K562 (cell line): ENCODE results near the gene NTM. TPM values are rescaled to one million over a fixed set of nuclear protein-coding genes. Genes with fewer than 3 reads are reported as not detected.

Experiments
- ATAC-seq: fragments of 200-7000 bp; cut with Tn5 transposase; 3 replicates; pipeline ENCODE4 v1.9.1; 2020; ENCODE audit warnings: moderate library complexity
- BruUV-seq: library from RNA; stranded (reverse); fragments of 400-500 nt; replicated peaks from 2 replicates; lab custom pipeline; 2021; lab: Mats Ljungman, UMichigan
- CTCF ChIA-PET: fragments of 300-600 bp; formaldehyde crosslinking; extraction: SDS; loops from one replicate; lab custom pipeline; 2021; ENCODE audit warnings: low intra/inter-chr PET ratio; lab: Yijun Ruan, JAX
- POLR2A ChIA-PET: fragments of 300-600, 350-650 bp; sonication (Branson Sonifier 250); formaldehyde crosslinking; extraction: SDS; loops from one replicate; lab custom pipeline; 2021; ENCODE audit warnings: antibody characterized with exemption, inconsistent platforms; lab: Yijun Ruan, JAX
- DNase-seq, 4 experiments: peaks; one replicate each; pipeline versions ENCODE4 v3.0.0 to v3.0.0-alpha.2; 2011 to 2018; ENCODE audit warnings: low spot score in 3 of 4, mixed read lengths in 3 of 4; ENCODE audit errors: extremely low read depth in 1 of 4
- FAIRE-seq: peaks from 2 replicates; lab custom pipeline; 2011; peaks lifted over from hg19 to GRCh38; lab: Jason Lieb, UNC
- H2AFZ ChIP-seq: 2 replicates; pipeline ENCODE4 v1.6.0; 2011; ENCODE audit warnings: low read depth, low read length, control low read depth, inconsistent platforms
- H3K27ac ChIP-seq: fragments of 200-600 bp; 3 replicates; pipeline ENCODE4 v1.8.0; 2011; ENCODE audit warnings: low read depth, mild to moderate bottlenecking, control low read depth, inconsistent platforms, low read length, moderate library complexity, mixed read lengths; ENCODE audit errors: extremely low read depth
- H3K27me3 ChIP-seq, 2 experiments: fragments of 300-600 bp in 1 of 2; 2 replicates in 1 of 2; 3 replicates in 1 of 2; pipeline versions ENCODE4 v1.6.0 to v1.8.0; 2011; ENCODE audit warnings: inconsistent platforms in 2 of 2, low read length in 2 of 2, mild to moderate bottlenecking in 1 of 2, mixed read lengths in 1 of 2, moderate library complexity in 1 of 2; ENCODE audit not compliant: control insufficient read depth in 2 of 2, insufficient read depth in 2 of 2
- H3K36me3 ChIP-seq: fragments of 300-600 bp; 3 replicates; pipeline ENCODE4 v1.8.0; 2011; ENCODE audit warnings: mild to moderate bottlenecking, low read length, inconsistent platforms; ENCODE audit not compliant: control insufficient read depth, insufficient read depth
- H3K4me1 ChIP-seq, 2 experiments: fragments of 200-600 bp in 1 of 2; replicated peaks in 1 of 2; 2 replicates in 1 of 2; 3 replicates in 1 of 2; pipeline versions ENCODE4 v1.5.1 to v1.8.0; 2011; ENCODE audit warnings: inconsistent platforms in 2 of 2, low read length in 2 of 2, mild to moderate bottlenecking in 1 of 2, mixed read lengths in 1 of 2, moderate library complexity in 1 of 2; ENCODE audit not compliant: control insufficient read depth in 2 of 2, insufficient read depth in 2 of 2
- H3K4me2 ChIP-seq: 2 replicates; pipeline ENCODE4 v1.6.1; 2011; ENCODE audit warnings: low read length, control low read depth, inconsistent platforms, mixed read lengths; ENCODE audit not compliant: insufficient read depth
- H3K4me3 ChIP-seq: fragments of 200-600 bp; sonication (generic), shearing (Covaris generic); 2 replicates; pipeline ENCODE4 v1.5.1; 2016; ENCODE audit warnings: control low read depth, inconsistent platforms
- H3K79me2 ChIP-seq: fragments of 200-600 bp; 3 replicates; pipeline ENCODE4 v1.8.0; 2011; ENCODE audit warnings: low read length, inconsistent platforms; ENCODE audit not compliant: control insufficient read depth, insufficient read depth
- H3K9ac ChIP-seq, 2 experiments: 2 replicates each; pipeline versions ENCODE4 v1.6.0 to v1.6.1; 2011; ENCODE audit warnings: low read depth in 2 of 2, low read length in 2 of 2, control low read depth in 1 of 2, inconsistent platforms in 1 of 2, mild to moderate bottlenecking in 1 of 2, mixed read lengths in 1 of 2; ENCODE audit not compliant: insufficient read depth in 1 of 2
- H3K9me1 ChIP-seq: one replicate; pipeline ENCODE4 v1.6.0; 2011; ENCODE audit warnings: inconsistent platforms, mild to moderate bottlenecking, low read length, moderate library complexity; ENCODE audit not compliant: control insufficient read depth, insufficient read depth
- H3K9me3 ChIP-seq: replicated peaks from 2 replicates; pipeline ENCODE4 v1.5.1; 2011; ENCODE audit warnings: low read depth, low read length, inconsistent platforms; ENCODE audit not compliant: control insufficient read depth, insufficient read depth
- H4K20me1 ChIP-seq: replicated peaks from 2 replicates; pipeline ENCODE4 v1.6.1; 2011; ENCODE audit warnings: low read length, inconsistent platforms, mixed read lengths; ENCODE audit not compliant: control insufficient read depth, insufficient read depth
- ARNT ChIP-seq, 2 experiments: fragments of 450-650 bp; IDR thresholded peaks; 2 replicates each; pipeline ENCODE4 v1.6.1; 2016; ENCODE audit warnings: mild to moderate bottlenecking in 1 of 2
- BDP1 ChIP-seq: IDR thresholded peaks from 3 replicates; pipeline ENCODE4 v1.6.1; 2011; ENCODE audit not compliant: insufficient read length, insufficient read depth
- CBX2 ChIP-seq: fragments of 200-600 bp; sonication (generic); IDR thresholded peaks from one replicate; pipeline ENCODE4 v1.6.1; 2012; ENCODE audit warnings: mild to moderate bottlenecking, low read length, inconsistent platforms; ENCODE audit not compliant: insufficient read depth, poor library complexity, severe bottlenecking
- CBX8 ChIP-seq: fragments of 200-600 bp; sonication (generic); IDR thresholded peaks from 2 replicates; pipeline ENCODE4 v1.6.1; 2012; ENCODE audit warnings: borderline replicate concordance, mixed run types, low read depth, mild to moderate bottlenecking, moderate library complexity, mixed read lengths, low read length, control low read depth, inconsistent platforms; ENCODE audit not compliant: poor library complexity, severe bottlenecking; ENCODE audit errors: extremely low read depth
- ELF4 ChIP-seq: fragments of 450-650 bp; formaldehyde crosslinking; IDR thresholded peaks from 2 replicates; pipeline ENCODE4 v1.4.0; 2022; ENCODE audit warnings: missing genetic modification characterization
- HMG20B ChIP-seq: fragments of 250-450 bp; sonication (Bioruptor Pico); IDR thresholded peaks from 2 replicates; pipeline ENCODE4 v1.5.0; 2021; ENCODE audit warnings: mild to moderate bottlenecking
- MAFG ChIP-seq: fragments of 450-650 bp; conservative IDR thresholded peaks from 2 replicates; pipeline ENCODE4 v1.6.1; 2016; ENCODE audit warnings: missing genetic modification characterization, missing compliant biosample characterization
- NRF1 ChIP-seq, 2 experiments: fragments of 450-650 bp; IDR thresholded peaks in 1 of 2; conservative IDR thresholded peaks in 1 of 2; 2 replicates each; pipeline ENCODE4 v1.6.1; 2014; ENCODE audit warnings: mild to moderate bottlenecking in 2 of 2
- PTRF ChIP-seq: fragments of 450-650 bp; IDR thresholded peaks from 2 replicates; pipeline ENCODE4 v1.6.1; 2016; ENCODE audit warnings: mild to moderate bottlenecking, missing genetic modification characterization, missing compliant biosample characterization
- RBM14 ChIP-seq: fragments of 200-400 bp; formaldehyde crosslinking; IDR thresholded peaks from 2 replicates; pipeline ENCODE4 v1.6.1; 2018; ENCODE audit warnings: low read depth, mild to moderate bottlenecking, low read length, moderate library complexity, borderline replicate concordance; ENCODE audit not compliant: insufficient read depth
- RBM39 ChIP-seq: fragments of 200-400 bp; formaldehyde crosslinking; optimal IDR thresholded peaks from 2 replicates; pipeline ENCODE3; 2018; ENCODE audit warnings: low read depth, low read length
- SLC30A9 ChIP-seq: fragments of 250-450 bp; sonication (Bioruptor Pico); IDR thresholded peaks from 2 replicates; pipeline ENCODE4 v1.8.0; 2022; ENCODE audit warnings: mild to moderate bottlenecking, moderate library complexity
- SMAD4 ChIP-seq: fragments of 250-450 bp; sonication (Bioruptor Pico); conservative IDR thresholded peaks from 2 replicates; pipeline ENCODE4 v1.8.0; 2021; ENCODE audit warnings: inconsistent platforms, mild to moderate bottlenecking, moderate library complexity
- SP2 ChIP-seq: IDR thresholded peaks from 2 replicates; pipeline ENCODE4 v1.6.1; 2011; ENCODE audit warnings: mild to moderate bottlenecking, low read depth, low read length, moderate library complexity; ENCODE audit not compliant: poor library complexity, severe bottlenecking; ENCODE audit errors: extremely low read depth
- SREBF1 ChIP-seq: fragments of 150-350 bp; IDR thresholded peaks from 2 replicates; pipeline ENCODE4 v1.6.1; 2014; ENCODE audit warnings: antibody characterized with exemption, low read depth, low read length, borderline replicate concordance
- ZBED1 ChIP-seq: IDR thresholded peaks from 2 replicates; pipeline ENCODE4 v1.6.1; 2014
- ZNF232 ChIP-seq: sonication (generic); formaldehyde crosslinking; IDR thresholded peaks from 2 replicates; pipeline ENCODE4 v1.8.0; 2022; ENCODE audit warnings: mild to moderate bottlenecking, missing genetic modification reagents
- WGBS: fragments of 100-300 bp; shearing (Covaris generic); methylation state at CpG from one replicate; pipeline ENCODE4 v1.1.6; 2016; ENCODE audit warnings: low coverage, mixed read lengths; ENCODE audit not compliant: insufficient coverage; ENCODE audit errors: missing lambda C conversion rate; 5-methylcytosine and 5-hydroxymethylcytosine counted together
- in situ Hi-C: fragments of 300-500 bp; cut with MboI; formaldehyde crosslinking; loops from 4 replicates; pipeline ENCODE4 v1.15.0; 2018; ENCODE audit warnings: inconsistent platforms, mixed read lengths
- intact Hi-C: fragments of 100-400 bp; cut with micrococcal nuclease; formaldehyde crosslinking; loops from 2 replicates; pipeline ENCODE4 v1.14.2; 2022
- polyA plus RNA-seq, 8 experiments: library from polyadenylated mRNA; depleted of rRNA in 4 of 8; stranded (reverse) in 5 of 8; unstranded in 3 of 8; fragments of >200 nt; fragmentation: Nextera tagmentation in 2 of 8; fragmentation: Illumina TruSeq in 1 of 8; extraction: Ambion mirVana in 2 of 8; extraction: Trizol in 1 of 8; gene quantifications; 2 replicates each; pipeline versions ENCODE4 v1.2.1 to v1.2.3, GENCODE V29; 2011 to 2014; ENCODE audit warnings: inconsistent platforms in 1 of 8, missing spikeins in 1 of 8
- total RNA-seq, 7 experiments: library from RNA; depleted of rRNA in 6 of 7; stranded (reverse); fragments of >200 nt in 6 of 7; fragmentation: Illumina TruSeq in 2 of 7; extraction: Trizol in 2 of 7; gene quantifications; 2 replicates each; pipeline versions ENCODE4 v1.2.1 to v1.2.3, GENCODE V29; 2011 to 2021; ENCODE audit warnings: low replicate concordance in 1 of 7
- TF ChIP-seq, protein P1 (sequence below): fragments of 450-650 bp; formaldehyde crosslinking; conservative IDR thresholded peaks from 2 replicates; pipeline ENCODE4 v1.4.0; 2022; ENCODE audit warnings: mild to moderate bottlenecking, missing genetic modification characterization
- TF ChIP-seq, protein P2 (sequence below): fragments of 250-450 bp; sonication (Bioruptor Pico); IDR thresholded peaks from 2 replicates; pipeline ENCODE4 v1.4.0; 2020; ENCODE audit warnings: mild to moderate bottlenecking

Gene NTM
- total and polyA plus RNA-seq, 9 of the 15 experiments (the other 6 are each of a cell fraction or from before 2014, with no cell fraction given), result not detected

DNA sequence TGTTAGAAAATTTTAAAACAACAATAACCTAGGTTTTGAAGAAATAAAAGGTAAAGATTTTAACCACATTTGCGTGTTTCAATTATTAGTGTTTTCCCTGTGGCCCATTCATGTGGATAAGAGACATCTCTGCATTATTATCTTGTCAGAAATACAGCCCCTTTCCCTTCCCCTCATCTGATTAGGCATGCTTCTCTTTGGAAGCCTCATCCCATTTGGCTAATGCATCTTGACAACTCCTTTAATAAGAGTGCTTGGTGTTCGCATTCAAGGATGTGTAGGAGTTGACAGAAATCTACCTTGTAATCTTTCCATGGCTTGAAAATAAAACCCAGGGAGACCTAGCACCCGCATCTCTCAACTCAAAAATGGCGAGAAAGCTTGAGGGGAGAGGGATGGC, 635.5 kb downstream of the NTM start (continued):
- TF ChIP-seq CBX8 (no peak), ARNT (IDR thresholded peaks at IDR 0.05) (no peak), ZNF232 (CRISPR knock-in tag) (no peak)
- TF ChIP-seq, all 486 proteins: peak for 0

DNA sequence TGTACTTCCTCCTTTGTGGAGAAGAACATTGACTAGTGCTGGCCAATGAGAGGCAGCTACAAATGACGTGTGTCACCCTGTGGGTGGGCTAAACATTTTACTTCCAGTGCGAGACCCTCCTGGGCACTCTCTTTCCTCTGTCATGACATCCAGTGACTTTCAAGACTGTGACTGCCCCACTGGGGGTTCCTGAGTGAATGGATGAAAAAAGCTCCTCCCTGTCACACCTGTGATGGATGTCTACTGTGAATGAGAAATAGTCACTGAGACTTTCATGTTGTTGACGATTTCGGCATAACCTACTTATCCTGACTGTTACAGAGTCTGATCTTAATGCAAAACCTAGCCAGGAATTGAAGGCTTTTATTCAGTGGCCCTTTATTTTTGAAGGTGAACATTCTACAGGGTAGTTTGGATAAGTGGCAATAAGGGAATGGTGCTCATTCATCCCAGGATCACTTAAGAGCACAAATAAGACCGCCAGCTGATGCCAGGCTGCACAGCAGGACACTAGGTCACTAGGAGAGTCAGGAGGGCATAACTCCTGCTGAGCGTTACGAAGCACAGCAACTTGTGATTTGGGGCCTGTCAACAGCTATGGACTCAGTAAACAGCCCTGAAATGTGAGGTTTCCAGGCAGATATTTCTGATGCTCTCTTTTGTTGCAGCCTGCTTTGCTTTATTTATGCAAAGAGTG, 636.6 kb downstream of the NTM start:
- Histone ChIP-seq H3K27ac (no peak overlapping the region), H3K27me3 (no peaks in the 10 kb centered on the region), H3K36me3 (no peaks in the 10 kb centered on the region), H2AFZ (no peak overlapping the region), H3K9ac (no peak overlapping the region), H3K9me1 (no peaks in the 10 kb centered on the region), H3K4me2 (no peak overlapping the region), H3K79me2 (no peaks in the 10 kb centered on the region), H3K9me3 (no peaks in the 10 kb centered on the region), H3K4me3 (no peak overlapping the region), H4K20me1 (no peaks in the 10 kb centered on the region), H3K4me1 (no peaks in the 10 kb centered on the region)
- in situ Hi-C loops, result no loop called here
- CTCF ChIA-PET, result no interaction called here
- DNase-seq, result no peak
- no peak for FAIRE-seq
- BruUV-seq, result no TSS peak
- POLR2A ChIA-PET, result interaction anchor here (0.7 kb wide), 1 partner anchor 100 kb away, joined by 3 read pairs; no protein-coding TSS in a partner anchor
- 0% methylated on average over 7 of the region's 7 CpGs for WGBS
- intact Hi-C loops, result no loop called here
- ATAC-seq, result no peak
- TF ChIP-seq, protein P1, sequence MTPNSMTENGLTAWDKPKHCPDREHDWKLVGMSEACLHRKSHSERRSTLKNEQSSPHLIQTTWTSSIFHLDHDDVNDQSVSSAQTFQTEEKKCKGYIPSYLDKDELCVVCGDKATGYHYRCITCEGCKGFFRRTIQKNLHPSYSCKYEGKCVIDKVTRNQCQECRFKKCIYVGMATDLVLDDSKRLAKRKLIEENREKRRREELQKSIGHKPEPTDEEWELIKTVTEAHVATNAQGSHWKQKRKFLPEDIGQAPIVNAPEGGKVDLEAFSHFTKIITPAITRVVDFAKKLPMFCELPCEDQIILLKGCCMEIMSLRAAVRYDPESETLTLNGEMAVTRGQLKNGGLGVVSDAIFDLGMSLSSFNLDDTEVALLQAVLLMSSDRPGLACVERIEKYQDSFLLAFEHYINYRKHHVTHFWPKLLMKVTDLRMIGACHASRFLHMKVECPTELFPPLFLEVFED (CRISPR knock-in tag), result no peak
- no peak for TF ChIP-seq PTRF (tag)
- TF ChIP-seq RBM14, result no peak
- TF ChIP-seq BDP1, result no peak
- no peak for TF ChIP-seq MAFG (tag)
- no peak for TF ChIP-seq ELF4 (CRISPR knock-in tag)
- TF ChIP-seq, protein P2, sequence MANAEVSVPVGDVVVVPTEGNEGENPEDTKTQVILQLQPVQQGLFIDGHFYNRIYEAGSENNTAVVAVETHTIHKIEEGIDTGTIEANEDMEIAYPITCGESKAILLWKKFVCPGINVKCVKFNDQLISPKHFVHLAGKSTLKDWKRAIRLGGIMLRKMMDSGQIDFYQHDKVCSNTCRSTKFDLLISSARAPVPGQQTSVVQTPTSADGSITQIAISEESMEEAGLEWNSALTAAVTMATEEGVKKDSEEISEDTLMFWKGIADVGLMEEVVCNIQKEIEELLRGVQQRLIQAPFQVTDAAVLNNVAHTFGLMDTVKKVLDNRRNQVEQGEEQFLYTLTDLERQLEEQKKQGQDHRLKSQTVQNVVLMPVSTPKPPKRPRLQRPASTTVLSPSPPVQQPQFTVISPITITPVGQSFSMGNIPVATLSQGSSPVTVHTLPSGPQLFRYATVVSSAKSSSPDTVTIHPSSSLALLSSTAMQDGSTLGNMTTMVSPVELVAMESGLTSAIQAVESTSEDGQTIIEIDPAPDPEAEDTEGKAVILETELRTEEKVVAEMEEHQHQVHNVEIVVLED (CRISPR knock-in tag), result no peak
- no peak for TF ChIP-seq SP2
- no peak for TF ChIP-seq SMAD4
- no peak for TF ChIP-seq SLC30A9 (CRISPR knock-in tag)
- TF ChIP-seq CBX2, result no peak
- TF ChIP-seq HMG20B (CRISPR knock-in tag), result no peak
- no peak for TF ChIP-seq NRF1 (conservative IDR thresholded peaks at IDR 0.05 in 1 of 2, IDR thresholded peaks at IDR 0.05 in 1 of 2)
- TF ChIP-seq ZBED1, result no peak
- TF ChIP-seq SREBF1, result no peak
- TF ChIP-seq RBM39, result no peak
